Ishikawa (cell line): ENCODE data around the gene VARS1.
A peak's percentile ranks its signal among the peaks of the same experiment; 100 is the strongest.

ENCODE experiments used
- CEBPB ChIP-seq: IDR thresholded peaks from 2 replicates; pipeline ENCODE4 v1.6.1; 2012
- CREB1 ChIP-seq: IDR thresholded peaks from 2 replicates; pipeline ENCODE4 v1.6.1; 2012; ENCODE audit warnings: low read depth
- EGR1 ChIP-seq: IDR thresholded peaks from 2 replicates; pipeline ENCODE4 v1.6.1; 2012
- EP300 ChIP-seq: IDR thresholded peaks from 2 replicates; pipeline ENCODE4 v1.6.1; 2012; ENCODE audit warnings: borderline replicate concordance
- FOXM1 ChIP-seq: IDR thresholded peaks from 2 replicates; pipeline ENCODE4 v1.6.1; 2012; ENCODE audit warnings: low read depth, borderline replicate concordance
- MAX ChIP-seq: IDR thresholded peaks from 2 replicates; pipeline ENCODE4 v1.6.1; 2012
- NFIC ChIP-seq: IDR thresholded peaks from 2 replicates; pipeline ENCODE4 v1.6.1; 2012
- RAD21 ChIP-seq: IDR thresholded peaks from 2 replicates; pipeline ENCODE4 v1.6.1; 2012; ENCODE audit warnings: low read depth
- REST ChIP-seq: IDR thresholded peaks from 2 replicates; pipeline ENCODE4 v1.6.1; 2012; ENCODE audit warnings: low read depth, mild to moderate bottlenecking
- TAF1 ChIP-seq: IDR thresholded peaks from 2 replicates; pipeline ENCODE4 v1.6.1; 2012; ENCODE audit warnings: low read depth, mild to moderate bottlenecking
- TCF12 ChIP-seq: IDR thresholded peaks from 2 replicates; pipeline ENCODE4 v1.6.1; 2012; ENCODE audit warnings: low read depth
- TEAD4 ChIP-seq: IDR thresholded peaks from 2 replicates; pipeline ENCODE4 v1.6.1; 2012
- USF1 ChIP-seq: IDR thresholded peaks from 2 replicates; pipeline ENCODE4 v1.6.1; 2012
- YY1 ChIP-seq: IDR thresholded peaks from 2 replicates; pipeline ENCODE4 v1.6.1; 2012; ENCODE audit warnings: low read depth
- ZBTB7A ChIP-seq: IDR thresholded peaks from 2 replicates; pipeline ENCODE4 v1.6.1; 2012; ENCODE audit warnings: low read depth

Gene VARS1

DNA sequence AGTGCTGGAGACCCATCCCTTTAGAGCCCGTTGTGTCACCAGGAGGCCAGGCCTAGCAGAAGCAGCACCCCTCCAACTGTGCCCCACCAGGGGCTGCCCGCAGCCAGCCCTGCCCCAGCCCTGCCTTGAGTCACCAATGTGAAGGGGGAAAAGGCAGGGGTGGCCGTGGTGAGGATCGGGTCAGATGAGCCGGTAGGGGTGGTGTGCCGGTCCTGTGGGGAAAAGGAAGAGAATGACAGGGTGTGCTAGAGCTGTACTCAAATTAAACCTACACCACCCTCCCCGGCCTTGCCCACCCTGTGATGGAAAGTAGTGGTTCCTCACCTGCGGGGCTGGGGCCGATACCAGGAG is 30.0 kb downstream of the VARS1 start:
- no peak for TF ChIP-seq MAX
- no peak for TF ChIP-seq CREB1
- no peak for TF ChIP-seq USF1
- TF ChIP-seq REST, result no peak
- no peak for TF ChIP-seq FOXM1
- no peak for TF ChIP-seq YY1
- no peak for TF ChIP-seq ZBTB7A
- no peak for TF ChIP-seq TEAD4
- no peak for TF ChIP-seq TCF12
- TF ChIP-seq EP300, result no peak
- TF ChIP-seq CEBPB, result no peak
- no peak for TF ChIP-seq RAD21
- no peak for TF ChIP-seq NFIC
- no peak for TF ChIP-seq EGR1
- no peak for TF ChIP-seq TAF1

- TF ChIP-seq EGR1 (no peak), YY1 (no peak), USF1 (no peak), REST (no peak), ZBTB7A (no peak), MAX (no peak), TAF1 (no peak), RAD21 (no peak), TEAD4 (no peak), TCF12 (no peak)
Observed at GRCh38 chr6:31764198-31764597, 31.4 kb downstream of the VARS1 start.

DNA sequence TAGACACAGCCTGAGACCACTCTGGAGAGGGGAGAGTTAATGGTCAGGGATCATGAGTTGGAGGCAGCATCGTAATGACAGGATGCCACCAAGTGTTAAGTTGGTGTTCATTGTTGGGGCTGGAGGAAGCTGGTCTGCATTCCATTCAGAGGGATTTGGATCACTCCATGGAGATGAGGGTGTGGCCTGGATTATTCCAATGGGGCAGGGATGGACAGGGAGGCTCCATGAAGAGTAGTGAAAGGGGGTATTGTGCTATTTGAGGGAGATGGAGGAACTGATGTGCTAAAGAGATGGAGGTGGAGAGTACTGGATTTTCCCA is 32.0 kb downstream of the VARS1 start:
- no peak for TF ChIP-seq CREB1
- no peak for TF ChIP-seq NFIC
- TF ChIP-seq REST, result no peak
- no peak for TF ChIP-seq EP300
- peak; percentile 16; the same call in 1 of the 2 replicates for TF ChIP-seq RAD21
- TF ChIP-seq TEAD4, result no peak
- no peak for TF ChIP-seq USF1

DNA sequence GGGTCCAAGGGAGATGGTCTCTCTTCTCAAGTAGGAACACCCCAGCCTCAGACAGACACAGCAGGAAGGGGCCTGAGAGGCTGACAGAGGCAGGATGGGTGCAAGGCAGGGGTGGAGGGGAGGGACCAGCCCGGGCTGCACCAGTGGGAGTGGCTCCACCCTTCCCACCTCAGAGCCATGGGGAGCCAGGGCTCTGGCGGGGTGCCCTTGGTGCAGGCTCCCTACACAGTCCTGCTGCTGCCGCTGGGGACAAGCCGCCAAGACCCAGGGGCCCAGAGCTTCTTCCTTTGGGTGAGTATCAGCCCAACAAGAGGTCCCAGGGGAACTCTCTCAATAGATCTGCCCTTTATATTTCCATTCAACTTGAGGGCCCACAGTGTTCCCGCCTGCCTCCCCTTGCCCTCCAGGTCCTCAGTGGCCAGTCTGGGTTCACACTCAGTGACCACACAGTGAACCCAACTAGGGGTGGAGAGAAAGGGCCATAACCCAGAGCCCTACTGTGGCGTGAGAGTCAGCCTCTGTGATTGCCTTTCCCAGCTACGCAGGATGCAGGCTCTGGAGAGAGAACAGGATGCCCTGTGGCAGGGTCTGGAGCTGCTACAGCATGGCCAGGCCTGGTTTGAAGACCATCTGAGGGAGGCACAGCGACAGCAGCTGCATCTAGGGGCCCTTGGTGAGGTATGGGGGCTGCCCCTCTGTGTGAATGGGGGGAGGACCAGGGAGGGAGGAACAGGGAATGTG is 32.5 kb downstream of the VARS1 start:
- TF ChIP-seq EP300, result no peak
- no peak for TF ChIP-seq CREB1
- TF ChIP-seq EGR1, result no peak
- no peak for TF ChIP-seq YY1
- TF ChIP-seq USF1, result no peak
